Keratinocyte (primary cell): ENCODE data around the gene SLC25A43. TPM values are rescaled to one million over a fixed set of nuclear protein-coding genes. Genes with fewer than 3 reads are reported as not detected.
"Not testable (repeated sequence)": the region's sequence is repeated elsewhere in the genome, so short reads cannot be mapped to it uniquely, and the experiment has no call there.

Experiments
- DNase-seq: peaks from one replicate; pipeline ENCODE4 v3.0.0-alpha.2; 2011; ENCODE audit warnings: low read depth, missing footprints, low spot score
- FAIRE-seq: peaks from 2 replicates; lab custom pipeline; 2011; peaks lifted over from hg19 to GRCh38; lab: Jason Lieb, UNC
- H2AFZ ChIP-seq: 2 replicates; pipeline ENCODE4 v1.6.0; 2012; ENCODE audit warnings: low read length, control low read depth, inconsistent platforms; ENCODE audit not compliant: control insufficient read depth
- H3K27ac ChIP-seq: 2 replicates; pipeline ENCODE4 v1.5.1; 2011; ENCODE audit warnings: low read length; ENCODE audit not compliant: control insufficient read depth, insufficient read depth
- H3K27me3 ChIP-seq: 3 replicates; pipeline ENCODE4 v1.6.0; 2011; ENCODE audit warnings: low read length; ENCODE audit not compliant: control insufficient read depth, insufficient read depth; ENCODE audit errors: extremely low read depth
- H3K36me3 ChIP-seq, 2 experiments: 2 replicates in 1 of 2; 3 replicates in 1 of 2; pipeline ENCODE4 v1.5.1; 2011; ENCODE audit warnings: low read length in 2 of 2, mild to moderate bottlenecking in 1 of 2; ENCODE audit not compliant: control insufficient read depth in 2 of 2, insufficient read depth in 2 of 2; ENCODE audit errors: extremely low read depth in 1 of 2
- H3K4me1 ChIP-seq: 3 replicates; pipeline ENCODE4 v1.5.1; 2011; ENCODE audit warnings: low read length; ENCODE audit not compliant: control insufficient read depth, insufficient read depth; ENCODE audit errors: extremely low read depth
- H3K4me2 ChIP-seq: 3 replicates; pipeline ENCODE4 v1.6.0; 2011; ENCODE audit warnings: low read depth, low read length; ENCODE audit not compliant: control insufficient read depth, insufficient read depth; ENCODE audit errors: extremely low read depth
- H3K4me3 ChIP-seq, 3 experiments: fragments of 200-600 bp in 1 of 3; sonication (generic) in 1 of 3; 2 replicates in 2 of 3; 3 replicates in 1 of 3; pipeline ENCODE4 v1.5.1; 2011 to 2016; ENCODE audit warnings: low read length in 3 of 3, mild to moderate bottlenecking in 3 of 3, control low read depth in 2 of 3, inconsistent platforms in 1 of 3, low read depth in 1 of 3, mixed read lengths in 1 of 3, mixed run types in 1 of 3, moderate library complexity in 1 of 3; ENCODE audit not compliant: control insufficient read depth in 2 of 3, insufficient read depth in 2 of 3; ENCODE audit errors: extremely low read depth in 1 of 3
- H3K79me2 ChIP-seq: 2 replicates; pipeline ENCODE4 v1.6.0; 2012; ENCODE audit warnings: low read length; ENCODE audit not compliant: control insufficient read depth, insufficient read depth
- H3K9ac ChIP-seq: 3 replicates; pipeline ENCODE4 v1.6.0; 2011; ENCODE audit warnings: low read length; ENCODE audit not compliant: control insufficient read depth, insufficient read depth; ENCODE audit errors: extremely low read depth
- H3K9me1 ChIP-seq: 3 replicates; pipeline ENCODE4 v1.6.0; 2011; ENCODE audit warnings: low read length; ENCODE audit not compliant: control insufficient read depth, insufficient read depth; ENCODE audit errors: extremely low read depth
- H3K9me3 ChIP-seq: 2 replicates; pipeline ENCODE4 v1.5.1; 2012; ENCODE audit warnings: low read depth, low read length; ENCODE audit not compliant: control insufficient read depth
- H4K20me1 ChIP-seq: 3 replicates; pipeline ENCODE4 v1.6.0; 2011; ENCODE audit warnings: low read length; ENCODE audit not compliant: control insufficient read depth, insufficient read depth; ENCODE audit errors: extremely low read depth
- EZH2 ChIP-seq: IDR thresholded peaks from one replicate; pipeline ENCODE4 v1.6.1; 2012; ENCODE audit warnings: inconsistent platforms, mild to moderate bottlenecking, low read length, moderate library complexity
- dilution Hi-C: fragments of 300-500 bp; cut with MboI; formaldehyde crosslinking; loops from one replicate; pipeline ENCODE4 v1.7.0; 2020; ENCODE audit warnings: low sequenced_read_pairs; ENCODE audit not compliant: extremely low pct_ligation_motif_present
- polyA plus RNA-seq, 5 experiments: library from polyadenylated mRNA; depleted of rRNA in 3 of 5; stranded (reverse) in 3 of 5; stranded (forward) in 1 of 5; unstranded in 1 of 5; fragments of >200 nt; gene quantifications; 1 replicate in 1 of 5; 2 replicates in 3 of 5; 3 replicates in 1 of 5; pipeline versions ENCODE4 v1.2.1 to v1.2.3, GENCODE V29; 2011 to 2012; ENCODE audit warnings: missing spikeins in 2 of 5, low read depth in 1 of 5, low replicate concordance in 1 of 5
- TF ChIP-seq, protein P1 (sequence below), 3 experiments: IDR thresholded peaks in 1 of 3; conservative IDR thresholded peaks in 1 of 3; optimal IDR thresholded peaks in 1 of 3; 2 replicates in 2 of 3; 3 replicates in 1 of 3; pipeline versions ENCODE3 to v1.5.1; 2011; ENCODE audit warnings: low read length in 3 of 3, mild to moderate bottlenecking in 3 of 3, moderate library complexity in 2 of 3, control low read depth in 1 of 3, inconsistent platforms in 1 of 3; ENCODE audit not compliant: insufficient read depth in 2 of 3; ENCODE audit errors: extremely low read depth in 1 of 3

SLC25A43 gene
- polyA plus RNA-seq, 1 donor (not counting 4 experiments of a cell fraction or from before 2014, with no cell fraction given): 23.0 TPM

DNA sequence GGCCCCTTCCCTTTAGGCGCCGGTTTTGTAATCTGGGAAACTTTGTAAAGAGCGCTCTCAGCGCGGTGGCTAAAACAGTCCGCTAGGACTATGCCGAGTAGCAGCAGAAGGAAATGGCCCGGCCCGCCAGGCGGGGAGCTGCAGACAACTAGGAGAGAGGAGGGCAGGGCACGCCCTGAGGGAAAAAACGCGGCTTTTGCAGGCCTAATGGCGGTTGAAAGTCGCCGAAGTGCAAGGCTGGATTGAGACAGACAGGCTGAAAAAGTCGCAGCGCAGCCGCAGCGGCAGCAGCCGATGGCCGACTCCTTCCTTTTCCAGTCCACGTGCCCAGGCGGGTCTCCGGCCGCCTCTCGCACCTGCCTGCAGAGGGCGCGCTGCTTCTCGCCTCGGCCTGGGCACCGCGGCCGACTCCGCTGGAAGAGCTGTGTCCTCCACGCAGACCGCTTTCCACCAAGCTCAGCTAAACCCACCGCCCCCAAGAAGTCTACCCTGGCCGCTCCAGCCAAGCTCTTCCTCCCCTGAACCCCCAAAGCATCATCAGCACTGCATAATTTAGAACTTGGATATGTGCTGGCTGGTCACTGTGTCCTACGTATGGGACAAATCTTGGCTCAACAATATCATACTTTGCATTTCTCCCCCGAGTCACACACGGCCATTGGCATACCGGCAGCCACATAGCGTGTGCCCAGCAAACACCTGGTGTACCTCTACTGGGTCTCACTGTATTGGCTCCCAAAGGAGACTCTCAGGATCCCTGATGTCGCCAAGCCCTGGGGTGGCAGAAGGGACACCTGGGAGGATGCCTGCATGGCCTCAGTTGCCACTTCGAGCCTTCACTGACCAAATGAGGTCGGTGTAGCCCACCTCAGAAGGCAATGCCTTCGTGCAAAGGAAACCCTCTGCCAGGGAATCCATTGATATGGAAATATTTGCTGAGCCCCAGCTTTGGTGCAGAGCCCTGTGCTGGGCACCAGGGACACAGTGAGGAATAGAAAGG is 83.6 kb downstream of the SLC25A43 start:
- FAIRE-seq: no peak
- Histone ChIP-seq H3K4me1 (peaks cover 12% of the 10 kb centered on the region), H3K9ac (peak overlapping the region; percentile 54), H3K27me3 (no peaks in the 10 kb centered on the region), H3K4me3 (peak overlapping the region in 2 of 3 experiments; percentile 22 to 46), H3K9me1 (no peaks in the 10 kb centered on the region), H3K79me2 (no peaks in the 10 kb centered on the region), H3K36me3 (no peaks in the 10 kb centered on the region), H3K27ac (no peak overlapping the region), H4K20me1 (no peaks in the 10 kb centered on the region), H3K9me3 (no peaks in the 10 kb centered on the region), H2AFZ (peak overlapping the region; percentile 63), H3K4me2 (peak overlapping the region; percentile 69)
- TF ChIP-seq, protein P1, sequence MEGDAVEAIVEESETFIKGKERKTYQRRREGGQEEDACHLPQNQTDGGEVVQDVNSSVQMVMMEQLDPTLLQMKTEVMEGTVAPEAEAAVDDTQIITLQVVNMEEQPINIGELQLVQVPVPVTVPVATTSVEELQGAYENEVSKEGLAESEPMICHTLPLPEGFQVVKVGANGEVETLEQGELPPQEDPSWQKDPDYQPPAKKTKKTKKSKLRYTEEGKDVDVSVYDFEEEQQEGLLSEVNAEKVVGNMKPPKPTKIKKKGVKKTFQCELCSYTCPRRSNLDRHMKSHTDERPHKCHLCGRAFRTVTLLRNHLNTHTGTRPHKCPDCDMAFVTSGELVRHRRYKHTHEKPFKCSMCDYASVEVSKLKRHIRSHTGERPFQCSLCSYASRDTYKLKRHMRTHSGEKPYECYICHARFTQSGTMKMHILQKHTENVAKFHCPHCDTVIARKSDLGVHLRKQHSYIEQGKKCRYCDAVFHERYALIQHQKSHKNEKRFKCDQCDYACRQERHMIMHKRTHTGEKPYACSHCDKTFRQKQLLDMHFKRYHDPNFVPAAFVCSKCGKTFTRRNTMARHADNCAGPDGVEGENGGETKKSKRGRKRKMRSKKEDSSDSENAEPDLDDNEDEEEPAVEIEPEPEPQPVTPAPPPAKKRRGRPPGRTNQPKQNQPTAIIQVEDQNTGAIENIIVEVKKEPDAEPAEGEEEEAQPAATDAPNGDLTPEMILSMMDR (optimal IDR thresholded peaks at IDR 0.05 in 1 of 3, IDR thresholded peaks at IDR 0.05 in 1 of 3, conservative IDR thresholded peaks at IDR 0.05 in 1 of 3; ENCODE audit: extremely low read depth in 1 of 3, insufficient read depth in 2 of 3, low read length in 3 of 3): peak; percentile 48 to 82 (median 82)
- TF ChIP-seq EZH2: no peak
- dilution Hi-C loops: no loop called here
- no peak for DNase-seq

DNA sequence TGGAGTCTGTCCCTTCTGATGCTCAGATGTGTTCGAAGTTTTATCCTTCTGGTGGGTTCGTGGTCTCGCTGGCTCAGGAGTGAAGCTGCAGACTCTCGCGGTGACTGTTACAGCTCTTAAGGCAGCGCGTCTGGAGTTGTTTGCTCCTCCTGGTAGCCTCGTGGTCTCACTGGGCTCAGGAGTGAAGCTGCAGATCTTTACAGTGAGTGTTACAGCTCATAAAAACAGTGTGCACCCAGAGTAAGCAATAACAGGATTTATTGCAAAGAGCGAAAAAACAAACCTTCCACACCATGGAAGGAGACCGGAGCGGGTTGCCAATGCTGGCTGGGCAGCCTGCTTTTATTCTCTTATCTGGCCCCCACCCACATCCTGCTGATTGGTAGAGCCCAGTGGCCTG is 87.6 kb downstream of the SLC25A43 start:
- dilution Hi-C loops: no loop called here
- H3K27ac ChIP-seq: no peak overlapping the region
- H4K20me1 ChIP-seq: no peaks in the 10 kb centered on the region
- no peaks in the 10 kb centered on the region for H3K9me1 ChIP-seq
- H3K79me2 ChIP-seq: no peaks in the 10 kb centered on the region
- H3K4me3 ChIP-seq: no peak overlapping the region
- no peaks in the 10 kb centered on the region for H3K27me3 ChIP-seq
- no peaks in the 10 kb centered on the region for H3K9me3 ChIP-seq
- TF ChIP-seq EZH2: no peak
- peaks cover 1% of the 10 kb centered on the region for H3K4me1 ChIP-seq
- no peak overlapping the region for H2AFZ ChIP-seq
- no peak overlapping the region for H3K4me2 ChIP-seq
- no peaks in the 10 kb centered on the region for H3K36me3 ChIP-seq
- no peak overlapping the region for H3K9ac ChIP-seq
- FAIRE-seq (no peak), DNase-seq (no peak)

DNA sequence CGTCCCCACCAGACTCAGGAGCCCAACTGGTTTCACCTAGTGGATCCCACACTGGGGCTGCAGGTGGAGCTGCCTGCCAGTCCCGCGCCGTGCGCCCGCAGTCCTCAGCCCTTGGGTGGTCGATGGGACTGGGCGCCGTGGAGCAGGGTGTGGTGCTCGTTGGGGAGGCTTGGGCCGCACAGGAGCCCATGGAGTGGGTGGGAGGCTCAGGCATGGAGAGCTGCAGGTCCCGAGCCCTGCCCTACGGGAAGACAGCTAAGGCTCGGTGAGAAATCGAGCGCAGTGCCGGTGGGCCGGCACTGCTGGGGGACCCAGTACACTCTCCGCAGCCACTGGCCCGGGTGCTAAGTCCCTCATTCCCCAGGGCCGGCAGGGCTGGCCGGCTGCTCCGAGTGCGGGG is 88.6 kb downstream of the SLC25A43 start:
- H3K36me3 ChIP-seq, FAIRE-seq, H3K9me1 ChIP-seq, DNase-seq, H3K27ac ChIP-seq, dilution Hi-C loops, H3K4me2 ChIP-seq, H3K9ac ChIP-seq, H4K20me1 ChIP-seq, H3K9me3 ChIP-seq, H3K4me1 ChIP-seq, H3K79me2 ChIP-seq, H3K4me3 ChIP-seq, H2AFZ ChIP-seq, H3K27me3 ChIP-seq: not testable (repeated sequence)
